Astrocyte (in vitro differentiated cells and primary cell): Measurements from ENCODE around the gene WDR33.

Experiments
- EZH2 ChIP-seq: IDR thresholded peaks from 2 replicates; pipeline ENCODE4 v1.6.1; 2012; ENCODE audit warnings: mild to moderate bottlenecking, low read length, inconsistent platforms; ENCODE audit not compliant: insufficient read depth
- TF ChIP-seq, protein P1 (sequence below): IDR thresholded peaks from 2 replicates; pipeline ENCODE4 v1.5.1; 2011; ENCODE audit warnings: low read depth, mild to moderate bottlenecking, inconsistent platforms, low read length, moderate library complexity; ENCODE audit not compliant: insufficient read depth

DNA sequence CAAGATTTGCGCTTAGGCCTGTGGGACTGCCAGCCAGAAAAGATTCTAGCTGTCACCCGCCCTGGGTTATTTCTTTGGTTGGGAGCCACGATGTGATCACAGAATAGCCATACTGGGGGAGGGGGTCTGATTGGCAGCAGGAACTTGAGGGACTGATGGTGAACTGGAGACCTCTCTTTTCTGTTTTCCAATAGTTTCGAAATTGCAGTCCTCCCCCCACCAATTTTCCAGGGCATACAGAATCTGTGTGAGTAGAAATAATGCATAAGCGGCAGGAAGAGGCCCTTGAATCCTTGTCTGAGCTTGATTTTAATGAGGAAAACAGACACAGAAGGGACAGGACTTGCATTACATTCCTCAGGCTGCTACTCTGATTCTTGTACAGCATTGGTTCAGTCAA lies 49.2 kb upstream of the WDR33 start:
- TF ChIP-seq, protein P1, sequence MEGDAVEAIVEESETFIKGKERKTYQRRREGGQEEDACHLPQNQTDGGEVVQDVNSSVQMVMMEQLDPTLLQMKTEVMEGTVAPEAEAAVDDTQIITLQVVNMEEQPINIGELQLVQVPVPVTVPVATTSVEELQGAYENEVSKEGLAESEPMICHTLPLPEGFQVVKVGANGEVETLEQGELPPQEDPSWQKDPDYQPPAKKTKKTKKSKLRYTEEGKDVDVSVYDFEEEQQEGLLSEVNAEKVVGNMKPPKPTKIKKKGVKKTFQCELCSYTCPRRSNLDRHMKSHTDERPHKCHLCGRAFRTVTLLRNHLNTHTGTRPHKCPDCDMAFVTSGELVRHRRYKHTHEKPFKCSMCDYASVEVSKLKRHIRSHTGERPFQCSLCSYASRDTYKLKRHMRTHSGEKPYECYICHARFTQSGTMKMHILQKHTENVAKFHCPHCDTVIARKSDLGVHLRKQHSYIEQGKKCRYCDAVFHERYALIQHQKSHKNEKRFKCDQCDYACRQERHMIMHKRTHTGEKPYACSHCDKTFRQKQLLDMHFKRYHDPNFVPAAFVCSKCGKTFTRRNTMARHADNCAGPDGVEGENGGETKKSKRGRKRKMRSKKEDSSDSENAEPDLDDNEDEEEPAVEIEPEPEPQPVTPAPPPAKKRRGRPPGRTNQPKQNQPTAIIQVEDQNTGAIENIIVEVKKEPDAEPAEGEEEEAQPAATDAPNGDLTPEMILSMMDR: no peak
- no peak for TF ChIP-seq EZH2
